ENCODE results near the gene SMG6. TPM values are rescaled to one million over a fixed set of nuclear protein-coding genes. Genes with fewer than 3 reads are reported as not detected.

Gene SMG6
- total and polyA plus RNA-seq, 2 of the 4 experiments (the other 2 are of a cell fraction) = 16.3 to 30.3 TPM

DNA sequence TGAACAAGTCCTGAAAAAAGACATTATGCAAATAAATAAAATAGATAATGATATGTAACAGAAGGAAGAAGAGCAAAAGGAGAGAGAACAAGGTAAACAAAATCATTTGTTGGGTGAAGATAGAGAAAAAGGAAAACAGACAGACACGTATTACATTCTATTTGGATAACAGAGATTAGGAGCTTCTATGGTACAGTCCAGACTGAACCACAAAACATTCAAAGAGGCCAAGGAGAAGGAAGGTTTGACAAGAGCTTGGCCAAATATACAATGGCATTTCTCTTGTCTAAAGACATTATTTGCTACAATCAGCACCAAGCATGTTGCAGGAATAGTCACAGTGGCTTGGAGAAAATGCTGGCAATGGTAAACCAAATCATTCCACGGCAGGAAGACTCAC, 29.2 kb downstream of the SMG6 start:
- Histone ChIP-seq H3K9me1 (ENCODE audit: insufficient read depth, low read length) (0 out of 2 replicates have a peak, but pooled peaks cover 5% of the 10 kb centered on the region), H3K27ac (ENCODE audit: insufficient read depth, low read length) (no peak overlapping the region), H4K20me1 (ENCODE audit: insufficient read depth, low read length) (no peaks in the 10 kb centered on the region), H2BK15ac (ENCODE audit: low read depth, low read length) (no peak overlapping the region), H2BK120ac (ENCODE audit: low read depth, low read length) (no peak overlapping the region), H2AFZ (replicated peaks; ENCODE audit: low read length, poor library complexity) (no peak overlapping the region), H4K91ac (ENCODE audit: insufficient read depth, low read depth, low read length) (no peak overlapping the region), H3K56ac (ENCODE audit: extremely low read depth, insufficient read depth, low read length) (no peak overlapping the region), H3K36me3 (ENCODE audit: control insufficient read depth, insufficient read depth, low read length) (peaks cover 9% of the 10 kb centered on the region), H2BK20ac (ENCODE audit: low read depth, low read length) (no peak overlapping the region), H2BK5ac (ENCODE audit: low read depth, low read length, poor library complexity, severe bottlenecking) (no peak overlapping the region), H3K23ac (ENCODE audit: low read depth, low read length) (no peak overlapping the region), H3K9me3 (ENCODE audit: control insufficient read depth, insufficient read depth, low read length) (no peaks in the 10 kb centered on the region), H3K4me2 (ENCODE audit: low read depth, low read length) (no peak overlapping the region), H3K9ac (ENCODE audit: low read depth, low read length) (no peak overlapping the region), H4K5ac (ENCODE audit: low read depth, low read length) (no peak overlapping the region), H3K14ac (replicated peaks; ENCODE audit: low read depth, low read length) (no peak overlapping the region), H2AK9ac (replicated peaks; ENCODE audit: low read depth, low read length, poor library complexity) (no peak overlapping the region), H3K27me3 (ENCODE audit: control insufficient read depth, insufficient read depth, low read length) (no peaks in the 10 kb centered on the region), H3K18ac (ENCODE audit: low read depth, low read length) (no peak overlapping the region), H3K4ac (ENCODE audit: low read depth, low read length) (no peak overlapping the region), H4K8ac (ENCODE audit: low read depth in 2 of 2, low read length in 2 of 2) (no peak overlapping the region), H3K79me1 (ENCODE audit: low read depth in 1 of 2, low read length in 2 of 2) (peaks cover 11 to 25% of the 10 kb centered on the region in 2 experiments; a peak in 3 of 4 replicates), H3K4me3 (ENCODE audit: insufficient read depth, low read depth, low read length) (no peak overlapping the region), H3K4me1 (ENCODE audit: control insufficient read depth, insufficient read depth, low read length) (no peaks in the 10 kb centered on the region), H2AK5ac (ENCODE audit: low read depth, low read length) (no peak overlapping the region)
- dilution Hi-C loops (cut with HindIII; ENCODE audit: low sequenced_read_pairs, unreplicated experiment) (no loop called here), intact Hi-C loops (cut with micrococcal nuclease) (no loop called here), in situ Hi-C loops (cut with MboI; ENCODE audit: low sequenced_read_pairs) (no loop called here)
- ChIA-PET POLR2A (ENCODE audit: unreplicated experiment) (no interaction called here), CTCF (no interaction called here)
- DNase-seq (no peak), ATAC-seq (ENCODE audit: low read depth) (no peak)
- BruUV-seq (replicated peaks) = no TSS peak
- WGBS, 2 experiments (ENCODE audit: extremely low coverage in 2 of 2, insufficient read length in 1 of 2) = 100% methylated on average over 1 of the region's 2 CpGs; no CpG with 5 or more reads in 1 of the 2 experiments
- no peak for TF ChIP-seq RCOR1 (IDR thresholded peaks at IDR 0.05; ENCODE audit: insufficient replicate concordance, low read length)
